ENCODE results near the gene SND1.

The SND1 gene

DNA sequence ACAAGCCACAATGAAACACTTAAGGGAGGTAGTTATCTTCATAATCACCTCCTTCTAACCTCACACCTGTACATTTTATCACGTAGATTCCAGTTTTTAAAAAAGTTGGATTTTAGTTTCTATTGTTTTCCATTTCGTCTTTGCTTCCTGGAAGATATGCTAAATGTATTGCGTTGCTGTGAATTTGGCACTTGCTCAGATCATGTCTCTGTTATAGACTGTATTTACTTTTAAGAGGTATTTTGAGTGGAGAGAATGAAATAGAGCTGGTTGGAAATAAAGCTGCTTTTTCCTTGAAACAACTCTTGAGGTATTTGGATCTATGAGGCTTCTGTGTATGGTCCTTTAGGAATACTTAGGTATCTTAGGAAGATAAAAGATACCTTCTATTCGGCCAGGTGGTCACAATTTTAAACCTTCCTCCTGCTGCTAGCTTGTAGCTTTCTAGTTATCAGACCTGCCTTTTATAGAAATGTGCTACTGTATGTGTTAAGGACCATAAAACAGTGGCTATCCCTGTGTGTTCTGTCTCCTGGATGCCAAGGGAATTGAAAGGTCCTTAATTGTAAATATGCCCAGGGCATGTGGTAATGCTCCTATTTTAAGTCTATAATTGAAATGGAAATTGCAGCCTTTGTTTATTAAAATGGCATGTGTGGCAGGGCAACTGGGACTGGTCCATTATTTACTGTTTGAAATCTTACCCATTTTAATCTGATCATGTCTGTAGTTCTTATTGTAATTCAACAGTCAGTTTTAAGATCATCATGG, 147.7 kb downstream of the SND1 start:
- TF ChIP-seq, protein P1, sequence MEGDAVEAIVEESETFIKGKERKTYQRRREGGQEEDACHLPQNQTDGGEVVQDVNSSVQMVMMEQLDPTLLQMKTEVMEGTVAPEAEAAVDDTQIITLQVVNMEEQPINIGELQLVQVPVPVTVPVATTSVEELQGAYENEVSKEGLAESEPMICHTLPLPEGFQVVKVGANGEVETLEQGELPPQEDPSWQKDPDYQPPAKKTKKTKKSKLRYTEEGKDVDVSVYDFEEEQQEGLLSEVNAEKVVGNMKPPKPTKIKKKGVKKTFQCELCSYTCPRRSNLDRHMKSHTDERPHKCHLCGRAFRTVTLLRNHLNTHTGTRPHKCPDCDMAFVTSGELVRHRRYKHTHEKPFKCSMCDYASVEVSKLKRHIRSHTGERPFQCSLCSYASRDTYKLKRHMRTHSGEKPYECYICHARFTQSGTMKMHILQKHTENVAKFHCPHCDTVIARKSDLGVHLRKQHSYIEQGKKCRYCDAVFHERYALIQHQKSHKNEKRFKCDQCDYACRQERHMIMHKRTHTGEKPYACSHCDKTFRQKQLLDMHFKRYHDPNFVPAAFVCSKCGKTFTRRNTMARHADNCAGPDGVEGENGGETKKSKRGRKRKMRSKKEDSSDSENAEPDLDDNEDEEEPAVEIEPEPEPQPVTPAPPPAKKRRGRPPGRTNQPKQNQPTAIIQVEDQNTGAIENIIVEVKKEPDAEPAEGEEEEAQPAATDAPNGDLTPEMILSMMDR (IDR thresholded peaks at IDR 0.05; ENCODE audit: insufficient read depth, low read depth, low read length, missing control alignments) = no peak
- DNase-seq (ENCODE audit: low read depth) = no peak
- H3K4me3 ChIP-seq (ENCODE audit: low read depth, low read length) = no peak overlapping the region

GRCh38 chr7:127802845-127803244, 150.9 kb downstream of the SND1 start:
- no peak overlapping the region for H3K4me3 ChIP-seq (ENCODE audit: low read depth, low read length)
- DNase-seq (ENCODE audit: low read depth) = no peak
- TF ChIP-seq, protein P1 (IDR thresholded peaks at IDR 0.05; ENCODE audit: insufficient read depth, low read depth, low read length, missing control alignments) = no peak

GRCh38 chr7:127803626-127804025, 151.6 kb downstream of the SND1 start:
- H3K4me3 ChIP-seq (ENCODE audit: low read depth, low read length) = no peak overlapping the region
- TF ChIP-seq, protein P1 (IDR thresholded peaks at IDR 0.05; ENCODE audit: insufficient read depth, low read depth, low read length, missing control alignments) = no peak
- DNase-seq (ENCODE audit: low read depth) = no peak

DNA sequence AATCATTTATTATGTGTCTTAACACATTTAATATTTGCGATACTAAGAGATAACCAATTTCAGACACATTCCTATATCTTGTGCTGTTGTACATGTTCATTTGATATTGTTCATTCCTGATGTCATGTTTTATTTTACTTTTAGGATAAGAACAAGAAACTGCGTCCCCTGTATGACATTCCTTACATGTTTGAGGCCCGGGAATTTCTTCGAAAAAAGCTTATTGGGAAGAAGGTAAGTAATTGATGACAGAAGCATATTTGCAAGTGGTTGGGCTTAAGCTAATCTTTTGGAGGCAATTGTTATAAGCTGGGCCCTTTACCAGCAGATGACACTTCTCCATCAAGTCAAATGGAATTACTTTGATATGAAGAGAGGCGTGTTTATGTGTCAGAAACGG, 155.3 kb downstream of the SND1 start:
- TF ChIP-seq, protein P1 (IDR thresholded peaks at IDR 0.05; ENCODE audit: insufficient read depth, low read depth, low read length, missing control alignments) = no peak
- no peak overlapping the region for H3K4me3 ChIP-seq (ENCODE audit: low read depth, low read length)
- DNase-seq (ENCODE audit: low read depth) = no peak

DNA sequence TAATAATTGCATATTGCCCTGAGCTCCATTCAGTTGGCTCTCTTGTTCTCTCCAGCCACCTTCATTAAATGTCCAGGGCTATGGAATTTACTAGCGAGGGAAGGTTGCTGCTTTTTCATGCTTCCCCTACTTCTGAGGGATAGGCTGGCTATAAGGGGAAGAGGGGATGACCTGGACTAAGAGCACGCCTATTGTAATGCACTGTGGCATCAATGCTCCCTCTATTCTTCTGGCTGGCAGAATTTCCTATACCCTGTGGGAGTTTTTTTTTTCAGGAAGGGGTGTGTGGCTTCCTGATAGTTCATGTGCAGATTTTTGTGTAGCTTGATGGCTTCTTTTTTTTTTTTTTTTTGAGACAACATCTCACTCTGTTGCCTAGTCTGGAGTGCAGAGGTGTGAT, 155.8 kb downstream of the SND1 start:
- H3K4me3 ChIP-seq (ENCODE audit: low read depth, low read length) = no peak overlapping the region
- TF ChIP-seq, protein P1 (IDR thresholded peaks at IDR 0.05; ENCODE audit: insufficient read depth, low read depth, low read length, missing control alignments) = no peak
- no peak for DNase-seq (ENCODE audit: low read depth)

GRCh38 chr7:127809261-127809702, 157.3 kb downstream of the SND1 start:
- no peak overlapping the region for H3K4me3 ChIP-seq (ENCODE audit: low read depth, low read length)
- DNase-seq (ENCODE audit: low read depth) = no peak
- TF ChIP-seq, protein P1 (IDR thresholded peaks at IDR 0.05; ENCODE audit: insufficient read depth, low read depth, low read length, missing control alignments) = no peak

DNA sequence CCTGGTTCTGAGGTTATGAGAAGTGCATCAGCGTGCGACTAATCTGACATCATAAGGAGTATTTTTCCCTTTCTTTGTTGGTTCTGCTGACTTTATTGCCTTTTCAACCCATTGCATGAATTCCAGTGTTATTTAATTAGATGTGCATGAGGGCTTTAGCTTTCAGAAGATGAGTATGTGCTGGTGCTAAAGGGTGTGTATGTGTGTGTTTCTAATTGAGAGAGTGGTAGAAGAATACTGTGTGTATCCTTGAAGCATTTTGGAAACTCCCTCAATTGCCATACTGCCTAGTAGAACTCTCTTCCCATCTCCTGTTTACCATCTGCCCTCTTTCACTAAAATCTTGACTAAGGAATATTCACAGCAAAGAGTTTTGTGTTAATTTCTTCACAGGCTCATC, 158.1 kb downstream of the SND1 start:
- H3K4me3 ChIP-seq (ENCODE audit: low read depth, low read length) = no peak overlapping the region
- DNase-seq (ENCODE audit: low read depth) = no peak
- TF ChIP-seq, protein P1 (IDR thresholded peaks at IDR 0.05; ENCODE audit: insufficient read depth, low read depth, low read length, missing control alignments) = no peak
